HepG2 (cell line): ENCODE results near the gene ZBTB47. TPM values are rescaled to one million over a fixed set of nuclear protein-coding genes. Genes with fewer than 3 reads are reported as not detected.

ENCODE experiments used
- ATM ChIP-seq: fragments of 450-650 bp; IDR thresholded peaks from 2 replicates; pipeline ENCODE4 v1.7.1; 2017; ENCODE audit warnings: mild to moderate bottlenecking, borderline replicate concordance
- CBFB ChIP-seq: sonication (generic); formaldehyde crosslinking; IDR thresholded peaks from 2 replicates; pipeline ENCODE4 v1.4.0; 2020; ENCODE audit warnings: missing genetic modification reagents
- DMAP1 ChIP-seq: IDR thresholded peaks from 2 replicates; pipeline ENCODE4 v1.6.1; 2016
- EP300 ChIP-seq, 3 experiments: sonication (generic) in 1 of 3; formaldehyde crosslinking in 1 of 3; IDR thresholded peaks; 2 replicates each; pipeline versions ENCODE4 v1.5.1 to v1.6.1; 2011 to 2020; ENCODE audit warnings: low read depth in 2 of 3, low read length in 2 of 3, borderline replicate concordance in 1 of 3, improper control_type of control experiment in 1 of 3, mild to moderate bottlenecking in 1 of 3, missing genetic modification reagents in 1 of 3, moderate library complexity in 1 of 3
- HOXA3 ChIP-seq: sonication (generic); formaldehyde crosslinking; IDR thresholded peaks from 2 replicates; pipeline ENCODE4 v1.5.0; 2020; ENCODE audit warnings: missing genetic modification reagents
- KDM1A ChIP-seq: IDR thresholded peaks from 2 replicates; pipeline ENCODE4 v1.6.1; 2016; ENCODE audit warnings: missing compliant biosample characterization
- NFIC ChIP-seq: IDR thresholded peaks from 2 replicates; pipeline ENCODE4 v1.6.1; 2012; ENCODE audit warnings: mild to moderate bottlenecking, low read length, inconsistent platforms
- POLR2G ChIP-seq: fragments of 200-400 bp; formaldehyde crosslinking; IDR thresholded peaks from 2 replicates; pipeline ENCODE4 v1.6.1; 2018; ENCODE audit warnings: mild to moderate bottlenecking, low read depth, low read length, moderate library complexity
- SAP130 ChIP-seq: IDR thresholded peaks from 2 replicates; pipeline ENCODE4 v1.6.1; 2016; ENCODE audit warnings: low read depth
- ZNF317 ChIP-seq: sonication (generic); formaldehyde crosslinking; IDR thresholded peaks from 2 replicates; pipeline ENCODE4 v1.5.0; 2020; ENCODE audit warnings: mild to moderate bottlenecking, missing genetic modification reagents
- ZNF564 ChIP-seq: sonication (generic); formaldehyde crosslinking; IDR thresholded peaks from 2 replicates; pipeline ENCODE4 v1.8.1; 2023; ENCODE audit warnings: mild to moderate bottlenecking, missing genetic modification reagents
- ZNF768 ChIP-seq: sonication (generic); formaldehyde crosslinking; IDR thresholded peaks from 2 replicates; pipeline ENCODE4 v1.4.0; 2020; ENCODE audit warnings: missing genetic modification reagents
- ZSCAN21 ChIP-seq: sonication (generic); formaldehyde crosslinking; IDR thresholded peaks from 2 replicates; pipeline ENCODE4 v1.8.0; 2022; ENCODE audit warnings: mild to moderate bottlenecking, missing genetic modification reagents, moderate library complexity, borderline replicate concordance
- ZSCAN22 ChIP-seq: sonication (generic); formaldehyde crosslinking; IDR thresholded peaks from 2 replicates; pipeline ENCODE4 v1.4.0; 2020; ENCODE audit warnings: mild to moderate bottlenecking, missing genetic modification reagents
- polyA plus RNA-seq, 8 experiments: library from polyadenylated mRNA; depleted of rRNA in 3 of 8; stranded (reverse) in 7 of 8; unstranded in 1 of 8; fragments of >200 nt; fragmentation: Illumina TruSeq in 4 of 8; extraction: Trizol in 4 of 8; gene quantifications; 2 replicates each; pipeline versions ENCODE4 v1.2.1 to v1.2.3, GENCODE V29; 2011 to 2016; ENCODE audit warnings: low read depth in 4 of 8, missing spikeins in 1 of 8, mixed read lengths in 1 of 8; ENCODE audit not compliant: insufficient read depth in 1 of 8
- total RNA-seq, 5 experiments: library from RNA; depleted of rRNA; stranded (reverse); fragments of >200 nt; fragmentation: Illumina TruSeq; extraction: Trizol; gene quantifications; 2 replicates each; pipeline ENCODE4 v1.2.3, GENCODE V29; 2016; ENCODE audit warnings: low read depth in 1 of 5
- TF ChIP-seq, protein P1 (sequence below): sonication (generic); formaldehyde crosslinking; IDR thresholded peaks from 2 replicates; pipeline ENCODE4 v1.5.1; 2020; ENCODE audit warnings: mild to moderate bottlenecking, missing genetic modification reagents, moderate library complexity
- TF ChIP-seq, protein P2 (sequence below): sonication (generic); formaldehyde crosslinking; conservative IDR thresholded peaks from 2 replicates; pipeline ENCODE4 v1.4.0; 2020; ENCODE audit warnings: mild to moderate bottlenecking, missing genetic modification reagents, moderate library complexity
- TF ChIP-seq, protein P3 (sequence below): sonication (generic); formaldehyde crosslinking; IDR thresholded peaks from 2 replicates; pipeline ENCODE4 v1.5.1; 2020; ENCODE audit warnings: mild to moderate bottlenecking, missing genetic modification reagents, moderate library complexity
- TF ChIP-seq, protein P4 (sequence below): IDR thresholded peaks from 2 replicates; pipeline ENCODE4 v1.6.1; 2016; ENCODE audit warnings: low read depth

Gene ZBTB47
- total and polyA plus RNA-seq, 2 of the 13 experiments (the other 11 are each of a cell fraction or from before 2014, with no cell fraction given): 1.5 to 3.1 TPM

DNA sequence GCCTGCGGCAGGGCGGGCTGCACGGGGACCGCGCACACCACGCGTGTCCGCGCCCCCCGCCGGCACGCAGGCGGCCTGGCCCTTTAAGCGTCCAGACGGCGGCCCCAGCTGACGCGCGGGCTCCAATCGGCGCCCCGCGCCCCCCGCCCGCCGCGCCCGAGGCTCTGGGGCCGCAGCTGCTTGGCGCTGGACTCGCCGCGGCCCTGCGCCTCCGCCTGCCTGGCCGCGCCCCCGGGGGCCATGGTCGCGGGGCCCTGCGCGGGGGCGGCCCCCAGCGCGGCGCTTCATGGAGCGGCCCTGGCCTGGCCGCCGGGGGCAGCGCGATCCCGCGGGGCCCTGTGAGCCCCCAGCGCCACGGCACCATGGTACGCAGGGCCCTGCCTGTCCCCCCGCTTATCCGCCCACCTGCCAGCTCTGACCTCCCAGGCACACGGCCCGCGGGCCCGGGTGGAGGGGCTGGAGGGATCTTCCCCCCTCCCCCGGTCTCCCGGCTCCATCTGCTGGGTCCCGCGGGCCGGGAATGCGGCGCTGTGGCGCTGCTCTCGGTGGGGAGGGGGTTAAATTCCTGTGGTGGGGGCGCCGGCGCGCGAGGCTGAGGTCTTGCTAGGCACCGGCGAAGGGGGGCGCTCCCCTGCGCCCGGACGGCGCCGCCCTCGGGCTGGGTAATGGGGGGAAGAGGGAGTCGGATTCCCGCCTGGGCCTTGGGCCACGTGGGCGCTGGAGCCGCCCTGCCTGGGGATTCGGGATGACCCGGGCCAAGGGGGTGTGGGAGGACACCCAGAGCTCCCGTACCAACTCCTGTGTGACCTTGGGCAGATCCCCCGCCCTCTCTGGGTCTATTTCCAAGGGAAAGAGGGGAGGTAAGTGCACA, 1.1 kb downstream of the ZBTB47 start (continued):
- TF ChIP-seq, protein P1, sequence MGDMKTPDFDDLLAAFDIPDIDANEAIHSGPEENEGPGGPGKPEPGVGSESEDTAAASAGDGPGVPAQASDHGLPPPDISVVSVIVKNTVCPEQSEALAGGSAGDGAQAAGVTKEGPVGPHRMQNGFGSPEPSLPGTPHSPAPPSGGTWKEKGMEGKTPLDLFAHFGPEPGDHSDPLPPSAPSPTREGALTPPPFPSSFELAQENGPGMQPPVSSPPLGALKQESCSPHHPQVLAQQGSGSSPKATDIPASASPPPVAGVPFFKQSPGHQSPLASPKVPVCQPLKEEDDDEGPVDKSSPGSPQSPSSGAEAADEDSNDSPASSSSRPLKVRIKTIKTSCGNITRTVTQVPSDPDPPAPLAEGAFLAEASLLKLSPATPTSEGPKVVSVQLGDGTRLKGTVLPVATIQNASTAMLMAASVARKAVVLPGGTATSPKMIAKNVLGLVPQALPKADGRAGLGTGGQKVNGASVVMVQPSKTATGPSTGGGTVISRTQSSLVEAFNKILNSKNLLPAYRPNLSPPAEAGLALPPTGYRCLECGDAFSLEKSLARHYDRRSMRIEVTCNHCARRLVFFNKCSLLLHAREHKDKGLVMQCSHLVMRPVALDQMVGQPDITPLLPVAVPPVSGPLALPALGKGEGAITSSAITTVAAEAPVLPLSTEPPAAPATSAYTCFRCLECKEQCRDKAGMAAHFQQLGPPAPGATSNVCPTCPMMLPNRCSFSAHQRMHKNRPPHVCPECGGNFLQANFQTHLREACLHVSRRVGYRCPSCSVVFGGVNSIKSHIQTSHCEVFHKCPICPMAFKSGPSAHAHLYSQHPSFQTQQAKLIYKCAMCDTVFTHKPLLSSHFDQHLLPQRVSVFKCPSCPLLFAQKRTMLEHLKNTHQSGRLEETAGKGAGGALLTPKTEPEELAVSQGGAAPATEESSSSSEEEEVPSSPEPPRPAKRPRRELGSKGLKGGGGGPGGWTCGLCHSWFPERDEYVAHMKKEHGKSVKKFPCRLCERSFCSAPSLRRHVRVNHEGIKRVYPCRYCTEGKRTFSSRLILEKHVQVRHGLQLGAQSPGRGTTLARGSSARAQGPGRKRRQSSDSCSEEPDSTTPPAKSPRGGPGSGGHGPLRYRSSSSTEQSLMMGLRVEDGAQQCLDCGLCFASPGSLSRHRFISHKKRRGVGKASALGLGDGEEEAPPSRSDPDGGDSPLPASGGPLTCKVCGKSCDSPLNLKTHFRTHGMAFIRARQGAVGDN (CRISPR knock-in tag): peak; percentile 91
- peak; percentile 42; the same call in 1 of the 2 replicates for TF ChIP-seq SAP130 (CRISPR knock-in tag)
- TF ChIP-seq NFIC: no peak
- peak; percentile 43; the same call in 1 of the 2 replicates for TF ChIP-seq KDM1A
- 0 out of 2 replicates have a peak, but pooled peaks have one; percentile 15 for TF ChIP-seq HOXA3 (CRISPR knock-in tag)
- TF ChIP-seq, protein P2, sequence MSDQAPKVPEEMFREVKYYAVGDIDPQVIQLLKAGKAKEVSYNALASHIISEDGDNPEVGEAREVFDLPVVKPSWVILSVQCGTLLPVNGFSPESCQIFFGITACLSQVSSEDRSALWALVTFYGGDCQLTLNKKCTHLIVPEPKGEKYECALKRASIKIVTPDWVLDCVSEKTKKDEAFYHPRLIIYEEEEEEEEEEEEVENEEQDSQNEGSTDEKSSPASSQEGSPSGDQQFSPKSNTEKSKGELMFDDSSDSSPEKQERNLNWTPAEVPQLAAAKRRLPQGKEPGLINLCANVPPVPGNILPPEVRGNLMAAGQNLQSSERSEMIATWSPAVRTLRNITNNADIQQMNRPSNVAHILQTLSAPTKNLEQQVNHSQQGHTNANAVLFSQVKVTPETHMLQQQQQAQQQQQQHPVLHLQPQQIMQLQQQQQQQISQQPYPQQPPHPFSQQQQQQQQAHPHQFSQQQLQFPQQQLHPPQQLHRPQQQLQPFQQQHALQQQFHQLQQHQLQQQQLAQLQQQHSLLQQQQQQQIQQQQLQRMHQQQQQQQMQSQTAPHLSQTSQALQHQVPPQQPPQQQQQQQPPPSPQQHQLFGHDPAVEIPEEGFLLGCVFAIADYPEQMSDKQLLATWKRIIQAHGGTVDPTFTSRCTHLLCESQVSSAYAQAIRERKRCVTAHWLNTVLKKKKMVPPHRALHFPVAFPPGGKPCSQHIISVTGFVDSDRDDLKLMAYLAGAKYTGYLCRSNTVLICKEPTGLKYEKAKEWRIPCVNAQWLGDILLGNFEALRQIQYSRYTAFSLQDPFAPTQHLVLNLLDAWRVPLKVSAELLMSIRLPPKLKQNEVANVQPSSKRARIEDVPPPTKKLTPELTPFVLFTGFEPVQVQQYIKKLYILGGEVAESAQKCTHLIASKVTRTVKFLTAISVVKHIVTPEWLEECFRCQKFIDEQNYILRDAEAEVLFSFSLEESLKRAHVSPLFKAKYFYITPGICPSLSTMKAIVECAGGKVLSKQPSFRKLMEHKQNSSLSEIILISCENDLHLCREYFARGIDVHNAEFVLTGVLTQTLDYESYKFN (CRISPR knock-in tag): 0 out of 2 replicates have a peak, but pooled peaks have one; percentile 24
- peak; percentile 35; the same call in 1 of the 2 replicates for TF ChIP-seq CBFB (CRISPR knock-in tag)
- 0 out of 2 replicates have a peak, but pooled peaks have one; percentile 55 for TF ChIP-seq ZSCAN21
- TF ChIP-seq ZNF564 (CRISPR knock-in tag): 0 out of 2 replicates have a peak, but pooled peaks have one; percentile 41
- peak; percentile 98 for TF ChIP-seq ZNF768 (CRISPR knock-in tag)
- TF ChIP-seq EP300 (IDR thresholded peaks at IDR 0.05; ENCODE audit: low read depth in 2 of 2, low read length in 2 of 2): peak in 1 of 2 experiments; percentile 2; a peak in 1 of 4 replicates
- no peak; the same call in 1 of the 2 replicates for TF ChIP-seq EP300 (CRISPR knock-in tag; IDR thresholded peaks at IDR 0.05; ENCODE audit: borderline replicate concordance)
- TF ChIP-seq, protein P3, sequence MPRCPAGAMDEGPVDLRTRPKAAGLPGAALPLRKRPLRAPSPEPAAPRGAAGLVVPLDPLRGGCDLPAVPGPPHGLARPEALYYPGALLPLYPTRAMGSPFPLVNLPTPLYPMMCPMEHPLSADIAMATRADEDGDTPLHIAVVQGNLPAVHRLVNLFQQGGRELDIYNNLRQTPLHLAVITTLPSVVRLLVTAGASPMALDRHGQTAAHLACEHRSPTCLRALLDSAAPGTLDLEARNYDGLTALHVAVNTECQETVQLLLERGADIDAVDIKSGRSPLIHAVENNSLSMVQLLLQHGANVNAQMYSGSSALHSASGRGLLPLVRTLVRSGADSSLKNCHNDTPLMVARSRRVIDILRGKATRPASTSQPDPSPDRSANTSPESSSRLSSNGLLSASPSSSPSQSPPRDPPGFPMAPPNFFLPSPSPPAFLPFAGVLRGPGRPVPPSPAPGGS (CRISPR knock-in tag): 0 out of 2 replicates have a peak, but pooled peaks have one; percentile 33
- no peak for TF ChIP-seq ATM
- TF ChIP-seq ZSCAN22 (CRISPR knock-in tag): peak; percentile 83
- peak; percentile 56 for TF ChIP-seq DMAP1
- 0 out of 2 replicates have a peak, but pooled peaks have one; percentile 24 for TF ChIP-seq ZNF317 (CRISPR knock-in tag)
- TF ChIP-seq, protein P4, sequence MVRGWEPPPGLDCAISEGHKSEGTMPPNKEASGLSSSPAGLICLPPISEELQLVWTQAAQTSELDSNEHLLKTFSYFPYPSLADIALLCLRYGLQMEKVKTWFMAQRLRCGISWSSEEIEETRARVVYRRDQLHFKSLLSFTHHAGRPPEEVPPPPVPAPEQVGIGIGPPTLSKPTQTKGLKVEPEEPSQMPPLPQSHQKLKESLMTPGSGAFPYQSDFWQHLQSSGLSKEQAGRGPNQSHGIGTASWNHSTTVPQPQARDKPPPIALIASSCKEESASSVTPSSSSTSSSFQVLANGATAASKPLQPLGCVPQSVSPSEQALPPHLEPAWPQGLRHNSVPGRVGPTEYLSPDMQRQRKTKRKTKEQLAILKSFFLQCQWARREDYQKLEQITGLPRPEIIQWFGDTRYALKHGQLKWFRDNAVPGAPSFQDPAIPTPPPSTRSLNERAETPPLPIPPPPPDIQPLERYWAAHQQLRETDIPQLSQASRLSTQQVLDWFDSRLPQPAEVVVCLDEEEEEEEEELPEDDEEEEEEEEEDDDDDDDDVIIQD (CRISPR knock-in tag): no peak
- peak; percentile 24; the same call in 1 of the 2 replicates for TF ChIP-seq POLR2G
